OCI-LY7 (cell line): ENCODE data around the gene CWC27.

ENCODE experiments used
- EZH2phosphoT487 ChIP-seq: fragments of 200-600 bp; sonication (generic); IDR thresholded peaks from 2 replicates; pipeline ENCODE4 v1.6.1; 2018; ENCODE audit warnings: low read depth, borderline replicate concordance, mild to moderate bottlenecking, mixed run types, antibody characterized with exemption, low read length, moderate library complexity, mixed read lengths
- TF ChIP-seq, protein P1 (sequence below): fragments of 200-600 bp; sonication (generic); conservative IDR thresholded peaks from 2 replicates; pipeline ENCODE4 v1.5.1; 2014; ENCODE audit warnings: mild to moderate bottlenecking, antibody characterized with exemption, low read length, moderate library complexity, mixed read lengths

- TF ChIP-seq, protein P1, sequence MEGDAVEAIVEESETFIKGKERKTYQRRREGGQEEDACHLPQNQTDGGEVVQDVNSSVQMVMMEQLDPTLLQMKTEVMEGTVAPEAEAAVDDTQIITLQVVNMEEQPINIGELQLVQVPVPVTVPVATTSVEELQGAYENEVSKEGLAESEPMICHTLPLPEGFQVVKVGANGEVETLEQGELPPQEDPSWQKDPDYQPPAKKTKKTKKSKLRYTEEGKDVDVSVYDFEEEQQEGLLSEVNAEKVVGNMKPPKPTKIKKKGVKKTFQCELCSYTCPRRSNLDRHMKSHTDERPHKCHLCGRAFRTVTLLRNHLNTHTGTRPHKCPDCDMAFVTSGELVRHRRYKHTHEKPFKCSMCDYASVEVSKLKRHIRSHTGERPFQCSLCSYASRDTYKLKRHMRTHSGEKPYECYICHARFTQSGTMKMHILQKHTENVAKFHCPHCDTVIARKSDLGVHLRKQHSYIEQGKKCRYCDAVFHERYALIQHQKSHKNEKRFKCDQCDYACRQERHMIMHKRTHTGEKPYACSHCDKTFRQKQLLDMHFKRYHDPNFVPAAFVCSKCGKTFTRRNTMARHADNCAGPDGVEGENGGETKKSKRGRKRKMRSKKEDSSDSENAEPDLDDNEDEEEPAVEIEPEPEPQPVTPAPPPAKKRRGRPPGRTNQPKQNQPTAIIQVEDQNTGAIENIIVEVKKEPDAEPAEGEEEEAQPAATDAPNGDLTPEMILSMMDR, result no peak
- no peak for TF ChIP-seq EZH2phosphoT487
These were observed 278.5 kb downstream of the CWC27 start for GRCh38 chr5:65047225-65047624.
